Osteoblast (primary cell): ENCODE results near the gene HOXB5. TPM values are rescaled to one million over a fixed set of nuclear protein-coding genes. Genes with fewer than 3 reads are reported as not detected.

Experiments used
- DNase-seq: peaks from one replicate; pipeline ENCODE4 v3.0.0; 2011; ENCODE audit warnings: low spot score, mixed read lengths; ENCODE audit not compliant: insufficient read length; ENCODE audit errors: missing footprints
- H2AFZ ChIP-seq: 2 replicates; pipeline ENCODE4 v1.6.0; 2011; ENCODE audit warnings: mild to moderate bottlenecking, low read length
- H3K27ac ChIP-seq: 2 replicates; pipeline ENCODE4 v1.5.1; 2011; ENCODE audit warnings: mild to moderate bottlenecking, low read depth, low read length, moderate library complexity
- H3K27me3 ChIP-seq: 2 replicates; pipeline ENCODE4 v1.6.0; 2012; ENCODE audit warnings: mild to moderate bottlenecking, control low read depth, inconsistent platforms, low read length, moderate library complexity; ENCODE audit not compliant: insufficient read depth
- H3K36me3 ChIP-seq: 2 replicates; pipeline ENCODE4 v1.5.1; 2011; ENCODE audit warnings: mild to moderate bottlenecking, low read length, control low read depth, moderate library complexity; ENCODE audit not compliant: insufficient read depth
- H3K4me1 ChIP-seq: 2 replicates; pipeline ENCODE4 v1.5.1; 2011; ENCODE audit warnings: mild to moderate bottlenecking, low read length, control low read depth, moderate library complexity; ENCODE audit not compliant: insufficient read depth
- H3K4me2 ChIP-seq: 2 replicates; pipeline ENCODE4 v1.6.0; 2011; ENCODE audit warnings: mild to moderate bottlenecking, low read length; ENCODE audit not compliant: insufficient read depth
- H3K4me3 ChIP-seq: fragments of 200-600 bp; sonication (generic); 3 replicates; pipeline ENCODE4 v1.5.1; 2012; ENCODE audit warnings: mild to moderate bottlenecking, low read length, inconsistent platforms; ENCODE audit not compliant: insufficient read depth
- H3K79me2 ChIP-seq: 2 replicates; pipeline ENCODE4 v1.6.0; 2012; ENCODE audit warnings: mild to moderate bottlenecking, low read length, control low read depth, inconsistent platforms; ENCODE audit not compliant: insufficient read depth
- H3K9me3 ChIP-seq: 2 replicates; pipeline ENCODE4 v1.5.1; 2011; ENCODE audit warnings: low read depth, low read length, control low read depth
- H4K20me1 ChIP-seq: 2 replicates; pipeline ENCODE4 v1.6.0; 2012; ENCODE audit warnings: mild to moderate bottlenecking, low read length, control low read depth; ENCODE audit not compliant: insufficient read depth
- total RNA-seq: library from RNA; depleted of rRNA; stranded (reverse); fragments of >200 nt; gene quantifications from 2 replicates; pipeline ENCODE4 v1.2.3, GENCODE V29; 2012
- TF ChIP-seq, protein P1 (sequence below): IDR thresholded peaks from 2 replicates; pipeline ENCODE4 v1.5.1; 2011; ENCODE audit warnings: mild to moderate bottlenecking, low read depth, low read length, moderate library complexity; ENCODE audit errors: extremely low read depth

HOXB5 gene
- total RNA-seq, 1 donor = not detected

DNA sequence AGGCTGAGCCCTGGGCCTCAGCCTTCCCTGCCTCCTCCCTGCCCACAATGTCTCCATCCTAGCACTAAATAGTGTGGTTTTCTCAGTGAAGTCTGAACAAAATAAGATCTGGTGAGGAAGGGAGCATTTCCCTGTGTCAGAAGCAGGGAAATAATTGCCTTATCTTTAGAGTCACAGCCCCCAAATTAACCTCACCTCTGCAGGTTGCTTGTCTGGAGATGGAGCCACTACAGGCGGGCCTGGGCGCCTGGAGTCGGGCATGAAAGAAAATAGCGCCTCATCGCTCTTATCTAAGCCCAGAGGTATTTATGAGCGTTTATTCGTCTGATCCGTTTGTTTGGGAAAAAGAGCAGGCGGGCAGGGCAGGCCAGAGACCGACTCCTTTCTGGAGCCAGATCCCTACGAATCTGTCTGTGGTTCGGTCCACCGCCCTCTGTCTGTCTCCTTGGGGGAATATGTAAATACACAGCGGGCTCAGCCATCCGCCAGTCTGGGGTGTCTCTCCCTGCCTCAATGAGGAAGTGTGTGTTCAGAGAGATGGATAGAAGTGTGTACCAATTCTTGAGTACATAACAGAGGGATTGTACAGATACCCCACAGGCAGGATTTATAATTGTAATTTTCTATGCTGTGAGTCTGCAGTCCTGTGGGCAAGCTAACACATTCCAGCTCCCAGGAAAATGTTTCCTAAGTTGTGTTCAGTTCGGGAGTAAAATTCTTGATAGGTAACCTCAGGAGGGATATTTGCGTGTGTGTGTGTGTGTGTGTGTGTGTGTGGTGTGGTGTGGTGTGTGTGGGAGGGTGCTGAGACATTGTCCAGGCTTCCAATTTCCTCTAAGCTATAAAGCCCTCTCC, 6.9 kb upstream of the HOXB5 start:
- H3K4me2 ChIP-seq = no peak overlapping the region
- H3K4me1 ChIP-seq = no peaks in the 10 kb centered on the region
- no peaks in the 10 kb centered on the region for H3K9me3 ChIP-seq
- no peak overlapping the region for H3K27ac ChIP-seq
- DNase-seq = no peak
- TF ChIP-seq, protein P1, sequence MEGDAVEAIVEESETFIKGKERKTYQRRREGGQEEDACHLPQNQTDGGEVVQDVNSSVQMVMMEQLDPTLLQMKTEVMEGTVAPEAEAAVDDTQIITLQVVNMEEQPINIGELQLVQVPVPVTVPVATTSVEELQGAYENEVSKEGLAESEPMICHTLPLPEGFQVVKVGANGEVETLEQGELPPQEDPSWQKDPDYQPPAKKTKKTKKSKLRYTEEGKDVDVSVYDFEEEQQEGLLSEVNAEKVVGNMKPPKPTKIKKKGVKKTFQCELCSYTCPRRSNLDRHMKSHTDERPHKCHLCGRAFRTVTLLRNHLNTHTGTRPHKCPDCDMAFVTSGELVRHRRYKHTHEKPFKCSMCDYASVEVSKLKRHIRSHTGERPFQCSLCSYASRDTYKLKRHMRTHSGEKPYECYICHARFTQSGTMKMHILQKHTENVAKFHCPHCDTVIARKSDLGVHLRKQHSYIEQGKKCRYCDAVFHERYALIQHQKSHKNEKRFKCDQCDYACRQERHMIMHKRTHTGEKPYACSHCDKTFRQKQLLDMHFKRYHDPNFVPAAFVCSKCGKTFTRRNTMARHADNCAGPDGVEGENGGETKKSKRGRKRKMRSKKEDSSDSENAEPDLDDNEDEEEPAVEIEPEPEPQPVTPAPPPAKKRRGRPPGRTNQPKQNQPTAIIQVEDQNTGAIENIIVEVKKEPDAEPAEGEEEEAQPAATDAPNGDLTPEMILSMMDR = no peak
- no peaks in the 10 kb centered on the region for H3K36me3 ChIP-seq
- no peaks in the 10 kb centered on the region for H3K79me2 ChIP-seq
- peaks cover 3% of the 10 kb centered on the region for H4K20me1 ChIP-seq
- peaks cover 100% of the 10 kb centered on the region for H3K27me3 ChIP-seq
- H2AFZ ChIP-seq = no peak overlapping the region
- H3K4me3 ChIP-seq = no peak overlapping the region

DNA sequence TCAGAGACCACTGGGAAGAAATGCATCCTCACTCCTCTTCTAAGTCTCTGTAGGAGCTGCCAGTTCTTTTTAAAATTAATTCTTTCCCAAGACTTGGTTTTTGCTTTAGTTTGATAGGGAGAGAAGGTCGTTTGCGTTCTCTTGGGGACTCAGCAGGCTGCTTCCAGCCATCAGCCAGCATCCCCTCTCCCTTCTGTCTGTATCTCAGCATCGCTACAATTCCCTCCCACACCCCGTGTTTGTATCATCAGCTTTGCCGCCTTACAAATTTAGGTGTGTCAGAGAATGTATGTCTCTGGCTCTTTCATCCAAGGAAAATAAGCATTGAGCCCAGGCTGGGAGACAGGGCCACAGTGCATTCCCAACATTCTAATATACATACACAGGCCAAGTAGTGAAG, 5.8 kb upstream of the HOXB5 start:
- Histone ChIP-seq H3K4me1 (no peaks in the 10 kb centered on the region), H2AFZ (no peak overlapping the region), H3K4me3 (no peak overlapping the region), H3K4me2 (no peak overlapping the region), H3K27ac (no peak overlapping the region), H3K9me3 (no peaks in the 10 kb centered on the region), H4K20me1 (peaks cover 3% of the 10 kb centered on the region), H3K27me3 (peaks cover 100% of the 10 kb centered on the region), H3K79me2 (no peaks in the 10 kb centered on the region), H3K36me3 (no peaks in the 10 kb centered on the region)
- DNase-seq = no peak
- TF ChIP-seq, protein P1 = no peak

DNA sequence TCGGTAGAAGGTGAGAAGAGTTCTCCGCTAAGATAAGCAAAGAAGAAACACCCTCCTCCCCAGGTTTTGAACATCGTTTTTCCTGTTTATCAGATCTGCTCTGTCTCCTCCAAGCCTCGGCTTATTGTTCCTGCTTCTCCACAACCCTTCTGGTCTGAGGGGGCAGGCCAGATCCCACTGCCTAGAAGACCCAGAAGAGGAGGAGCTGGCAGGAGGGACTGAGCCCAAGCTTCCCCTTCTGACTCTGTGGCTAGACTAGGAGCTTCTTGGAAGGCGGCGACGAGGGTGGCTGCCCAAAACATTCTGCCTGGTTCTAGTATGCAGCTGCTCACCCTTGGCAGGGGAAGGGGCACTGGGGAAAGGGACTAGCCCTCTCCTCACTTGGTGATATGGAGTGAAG, 5.2 kb upstream of the HOXB5 start:
- no peak overlapping the region for H2AFZ ChIP-seq
- no peak overlapping the region for H3K4me3 ChIP-seq

More for the DNA sequence above, 5.2 kb upstream of the HOXB5 start:
- peaks cover 3% of the 10 kb centered on the region for H4K20me1 ChIP-seq
- no peak overlapping the region for H3K4me2 ChIP-seq
- TF ChIP-seq, protein P1 = no peak
- no peaks in the 10 kb centered on the region for H3K79me2 ChIP-seq
- no peaks in the 10 kb centered on the region for H3K4me1 ChIP-seq
- H3K27me3 ChIP-seq = peaks cover 100% of the 10 kb centered on the region
- H3K9me3 ChIP-seq = no peaks in the 10 kb centered on the region
- DNase-seq = no peak
- H3K36me3 ChIP-seq = no peaks in the 10 kb centered on the region
- no peak overlapping the region for H3K27ac ChIP-seq
